ENCODE results near the gene SERTAD1.

GRCh38 chr19:40420766-40421765 is 4.7 kb downstream of the SERTAD1 start:
- peak; percentile 81 for TF ChIP-seq CTCF (IDR thresholded peaks at IDR 0.05; ENCODE audit: insufficient read depth, low read length, poor library complexity, severe bottlenecking)
- TF ChIP-seq EZH2phosphoT487 (conservative IDR thresholded peaks at IDR 0.05; ENCODE audit: low read length): no peak

All from SU-DHL-6 (cell line).